T-helper 9 cell (primary cell): ENCODE measurements around the gene ZBTB5.
"Not testable (repeated sequence)": the region's sequence is repeated elsewhere in the genome, so short reads cannot be mapped to it uniquely, and the experiment has no call there.

ENCODE experiments used
- DNase-seq: peaks from one replicate; pipeline ENCODE4 v3.0.0-alpha.2; 2020

The ZBTB5 gene

DNA sequence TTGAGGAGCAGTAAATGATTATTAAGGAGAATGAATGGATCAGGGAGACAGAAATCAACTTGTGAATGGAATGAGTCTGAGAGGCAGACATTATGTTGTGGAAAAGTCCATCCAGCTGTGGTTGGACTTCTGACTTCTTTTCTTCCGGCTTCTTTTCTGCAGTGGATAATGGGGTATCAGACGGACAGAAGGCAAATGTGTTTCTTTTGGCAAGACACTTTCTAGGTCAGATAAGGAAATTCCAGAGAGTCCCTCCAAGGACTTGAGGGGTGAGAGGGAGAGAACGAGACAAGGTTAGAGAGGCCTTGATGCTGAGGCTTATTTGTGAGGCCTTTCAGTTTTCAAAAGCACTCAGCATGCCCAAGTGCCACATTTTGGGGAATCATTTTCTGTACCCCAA lies 59.9 kb downstream of the ZBTB5 start:
- DNase-seq: no peak

DNA sequence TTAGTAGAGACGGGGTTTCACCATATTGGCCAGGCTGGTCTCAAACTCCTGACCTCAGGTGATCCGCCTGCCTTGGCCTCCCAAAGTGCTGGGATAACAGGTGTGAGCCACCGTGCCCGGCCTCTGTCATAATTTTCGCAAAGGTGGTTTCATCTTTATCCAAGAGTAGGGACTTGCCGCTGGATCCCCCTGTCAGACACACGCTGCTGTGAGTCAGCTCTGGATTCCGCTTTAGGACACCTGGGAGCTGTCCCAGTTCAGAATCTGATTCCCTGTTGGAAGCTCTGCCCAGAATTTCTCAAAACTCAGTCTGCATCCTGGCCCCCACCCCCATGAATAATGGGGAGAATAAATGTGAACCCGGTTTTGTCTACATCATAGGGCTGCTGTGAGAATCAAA lies 60.7 kb downstream of the ZBTB5 start:
- DNase-seq: no peak

DNA sequence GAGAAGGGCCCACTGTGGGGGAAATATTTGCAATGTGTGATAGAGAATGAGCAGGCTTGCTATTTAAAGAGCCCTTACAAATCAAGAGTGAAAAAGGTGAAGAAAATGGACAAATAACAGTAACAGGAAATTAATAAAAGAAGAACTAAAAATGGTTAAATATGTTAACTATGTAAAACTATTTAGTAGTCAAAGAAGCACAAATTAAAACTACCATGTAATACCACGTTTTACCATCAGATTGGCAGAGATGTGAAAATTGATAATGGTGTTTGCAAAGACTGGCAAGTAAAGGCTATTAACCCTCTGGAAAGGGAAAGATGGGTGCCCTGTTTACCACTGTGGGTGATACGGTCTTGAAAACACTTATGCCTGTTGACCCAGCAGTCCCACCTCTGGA lies 65.9 kb downstream of the ZBTB5 start:
- DNase-seq: no peak

DNA sequence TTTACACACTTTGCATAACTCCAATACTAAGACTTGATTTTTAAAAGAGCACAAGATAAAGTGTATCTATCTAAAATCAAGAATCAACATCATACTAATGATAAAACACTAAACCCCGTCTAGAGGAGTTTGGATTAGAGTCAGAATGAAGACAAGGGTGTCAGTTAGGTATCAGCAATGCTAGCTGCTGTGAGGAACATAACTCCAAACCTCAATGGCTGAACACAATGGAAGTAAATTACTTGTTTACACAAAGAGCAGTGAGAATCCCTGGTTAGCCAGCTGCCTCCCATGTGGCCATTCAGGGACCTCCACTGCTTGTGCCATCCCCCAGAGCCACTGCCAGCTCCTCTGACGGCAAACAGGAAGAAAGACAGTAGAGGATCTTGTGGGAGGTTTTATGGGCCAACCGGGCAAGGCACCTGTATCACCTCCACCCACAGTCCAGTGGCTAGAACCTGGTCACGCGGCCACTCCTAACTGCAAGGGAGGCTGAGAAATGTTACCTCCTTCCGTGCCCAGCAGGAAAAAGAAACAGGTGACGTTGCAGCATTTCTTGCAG lies 66.7 kb downstream of the ZBTB5 start:
- DNase-seq: no peak

DNA sequence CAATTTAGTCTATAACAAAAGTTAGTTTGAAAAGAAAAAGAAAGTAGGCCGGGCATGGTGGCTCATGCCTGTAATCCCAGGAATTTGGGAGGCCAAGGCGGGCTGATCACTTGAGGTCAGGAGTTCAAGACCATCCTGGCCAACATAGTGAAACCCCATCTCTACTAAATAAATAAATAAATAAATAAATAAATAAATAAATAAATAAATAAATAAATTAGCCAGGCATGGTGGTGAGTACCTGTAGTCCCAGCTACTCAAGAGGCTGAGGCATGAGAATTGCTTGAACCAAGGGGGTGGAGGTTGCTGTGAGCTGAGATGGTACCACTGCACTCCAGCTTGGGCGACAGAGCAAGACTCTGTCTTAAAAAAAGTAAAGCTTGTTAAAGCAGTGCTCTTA lies 67.3 kb downstream of the ZBTB5 start:
- DNase-seq: not testable (repeated sequence)

DNA sequence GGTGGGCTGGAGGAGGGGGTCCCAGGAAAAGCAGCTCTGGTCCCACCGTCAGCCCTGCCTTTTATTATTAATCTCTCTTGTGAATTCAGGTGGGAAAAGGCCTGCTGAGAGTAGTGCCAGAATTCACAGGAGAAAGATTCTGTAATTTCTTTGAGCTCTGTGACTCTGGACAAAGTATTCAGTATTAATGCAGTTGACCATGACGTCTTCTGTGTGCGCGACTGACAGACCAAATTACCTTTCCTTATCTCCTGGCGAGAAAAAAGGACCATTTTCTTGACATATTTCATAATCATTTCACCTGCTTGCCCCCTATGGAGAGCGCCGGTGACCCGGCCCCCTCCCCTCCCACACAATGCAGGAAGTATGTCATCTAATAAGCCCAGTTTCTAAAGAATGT lies 69.6 kb downstream of the ZBTB5 start:
- DNase-seq: no peak

DNA sequence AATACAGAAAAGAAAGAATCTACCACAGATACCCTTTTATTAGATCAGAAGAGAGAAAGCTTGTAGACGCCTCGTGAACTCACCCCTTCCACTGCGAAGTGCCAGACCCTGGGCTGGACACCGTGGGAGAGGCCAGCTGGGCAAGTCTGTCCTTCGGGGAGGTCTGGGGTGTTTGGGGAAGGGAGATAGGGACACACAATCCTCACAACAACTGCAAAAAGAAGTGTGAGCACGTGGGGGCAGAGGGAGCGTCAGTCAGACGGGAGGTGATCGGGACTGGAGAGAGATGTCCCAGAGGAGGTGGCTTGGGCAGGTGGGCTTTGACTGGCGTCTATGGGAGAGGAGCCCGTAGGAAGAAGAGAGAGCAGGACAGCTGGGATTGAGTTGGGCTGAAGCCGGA lies 70.0 kb downstream of the ZBTB5 start:
- DNase-seq: no peak

DNA sequence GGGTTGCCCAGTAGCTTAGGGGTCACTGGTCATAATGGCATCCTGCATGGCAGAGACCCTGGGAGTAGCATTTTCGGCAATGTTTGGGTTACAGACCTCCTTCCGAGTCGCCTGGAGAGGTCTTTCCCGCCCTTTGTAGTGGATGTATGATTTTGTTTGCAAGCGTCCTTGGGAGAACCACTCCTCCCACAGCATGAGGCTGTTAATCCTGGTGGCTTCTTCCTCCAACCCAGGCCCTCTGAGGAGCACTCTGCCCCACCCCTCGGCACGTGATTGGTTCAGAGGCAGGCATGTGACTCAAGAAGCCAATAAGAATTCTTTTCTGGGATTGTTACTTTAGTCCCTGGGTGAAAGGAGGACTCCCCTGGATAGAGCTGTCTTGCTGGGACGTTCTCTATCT lies 73.0 kb downstream of the ZBTB5 start:
- no peak for DNase-seq

DNA sequence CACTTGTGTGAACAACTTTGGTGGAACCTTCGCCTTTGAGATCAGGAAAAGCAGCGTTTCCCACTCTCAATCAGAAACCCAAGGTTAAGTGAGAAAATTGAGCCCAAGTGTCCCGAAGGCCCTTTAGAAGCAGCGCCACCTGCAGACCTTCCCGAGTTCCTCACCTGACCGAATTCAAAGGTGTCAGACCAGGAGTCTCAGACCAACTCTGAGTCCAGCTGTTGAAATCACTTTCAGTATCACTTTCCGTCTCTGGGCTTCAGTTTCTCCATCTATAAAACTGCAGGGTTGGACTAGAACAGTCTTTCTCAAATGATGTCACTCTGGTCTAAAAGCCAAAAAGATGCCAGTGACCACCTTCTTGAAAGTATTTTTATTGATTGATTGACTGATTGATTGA lies 74.5 kb downstream of the ZBTB5 start:
- DNase-seq: peak; percentile 9
